OCI-LY7 (cell line): ENCODE data around the gene CCL1. TPM values are rescaled to one million over a fixed set of nuclear protein-coding genes. Genes with fewer than 3 reads are reported as not detected.

Source experiments
- BruUV-seq: library from RNA; stranded (reverse); fragments of 400-500 nt; replicated peaks from 2 replicates; lab custom pipeline; 2021; lab: Mats Ljungman, UMichigan
- CTCF ChIA-PET: fragments of 300-600 bp; sonication (Branson Sonifier 250); formaldehyde crosslinking; loops from one replicate; lab custom pipeline; 2022; ENCODE audit warnings: antibody characterized with exemption; ENCODE audit not compliant: unreplicated experiment; lab: Charles Lee
- POLR2A ChIA-PET: fragments of 300-600 bp; sonication (Branson Sonifier 250); formaldehyde crosslinking; loops from one replicate; lab custom pipeline; 2022; ENCODE audit warnings: antibody characterized with exemption; lab: Charles Lee
- DNase-seq: peaks from one replicate; pipeline ENCODE4 v3.0.0-alpha.2; 2015; ENCODE audit warnings: low spot score
- H2AFZ ChIP-seq: fragments of 200-600 bp; sonication (generic), shearing (Covaris generic); 2 replicates; pipeline ENCODE4 v1.6.1; 2014; ENCODE audit warnings: mild to moderate bottlenecking, antibody characterized with exemption, low read length, moderate library complexity
- H3K27ac ChIP-seq: fragments of 200-600 bp; sonication (generic); 2 replicates; pipeline ENCODE4 v1.5.1; 2014; ENCODE audit warnings: mixed run types, low read depth, mild to moderate bottlenecking, moderate library complexity, low read length, inconsistent platforms; ENCODE audit not compliant: poor library complexity, severe bottlenecking
- H3K36me3 ChIP-seq: fragments of 200-600 bp; sonication (generic); 2 replicates; pipeline ENCODE4 v1.6.1; 2014; ENCODE audit warnings: mild to moderate bottlenecking, antibody characterized with exemption, low read length, moderate library complexity, mixed read lengths; ENCODE audit not compliant: insufficient read depth
- H3K4me1 ChIP-seq: fragments of 200-600 bp; sonication (generic); 2 replicates; pipeline ENCODE4 v1.5.1; 2014; ENCODE audit warnings: mild to moderate bottlenecking, low read length; ENCODE audit not compliant: insufficient read depth, poor library complexity, severe bottlenecking
- H3K4me2 ChIP-seq: fragments of 200-600 bp; sonication (generic); 2 replicates; pipeline ENCODE4 v1.6.1; 2014; ENCODE audit warnings: mild to moderate bottlenecking, low read length
- H3K4me3 ChIP-seq: fragments of 200-600 bp; sonication (generic); 2 replicates; pipeline ENCODE4 v1.5.1; 2014; ENCODE audit warnings: mild to moderate bottlenecking, low read depth, low read length; ENCODE audit not compliant: poor library complexity, severe bottlenecking
- H3K79me2 ChIP-seq: fragments of 200-600 bp; sonication (generic); 2 replicates; pipeline ENCODE4 v1.6.1; 2016; ENCODE audit warnings: low read depth, mild to moderate bottlenecking, low read length, moderate library complexity, mixed read lengths; ENCODE audit not compliant: insufficient read depth
- H3K9me2 ChIP-seq: fragments of 200-600 bp; sonication (generic); 2 replicates; pipeline ENCODE4 v1.6.1; 2016; ENCODE audit warnings: mild to moderate bottlenecking, low read length, mixed read lengths; ENCODE audit not compliant: insufficient read depth
- H3K9me3 ChIP-seq: fragments of 200-600 bp; sonication (generic); 2 replicates; pipeline ENCODE4 v1.6.1; 2014; ENCODE audit warnings: mild to moderate bottlenecking, mixed run types, low read length, mixed read lengths
- H4K20me1 ChIP-seq: fragments of 200-600 bp; sonication (generic); 2 replicates; pipeline ENCODE4 v1.6.1; 2014; ENCODE audit warnings: mild to moderate bottlenecking, antibody characterized with exemption, low read length, moderate library complexity, mixed read lengths; ENCODE audit not compliant: insufficient read depth
- CTCF ChIP-seq: fragments of 200-600 bp; sonication (generic); conservative IDR thresholded peaks from 2 replicates; pipeline ENCODE4 v1.5.1; 2014; ENCODE audit warnings: mild to moderate bottlenecking, antibody characterized with exemption, low read length, moderate library complexity, mixed read lengths
- EZH2phosphoT487 ChIP-seq: fragments of 200-600 bp; sonication (generic); IDR thresholded peaks from 2 replicates; pipeline ENCODE4 v1.6.1; 2018; ENCODE audit warnings: low read depth, borderline replicate concordance, mild to moderate bottlenecking, mixed run types, antibody characterized with exemption, low read length, moderate library complexity, mixed read lengths
- intact Hi-C: fragments of 100-400 bp; cut with micrococcal nuclease; formaldehyde crosslinking; loops from one replicate; pipeline ENCODE4 v1.10.0; 2022; ENCODE audit not compliant: unreplicated experiment
- total RNA-seq, 2 experiments: library from RNA; depleted of rRNA in 1 of 2; stranded (reverse); fragments of >200 nt in 1 of 2; shearing (Covaris generic) in 1 of 2; gene quantifications; 2 replicates each; pipeline ENCODE4 v1.2.3, GENCODE V29; 2014 to 2022

The CCL1 gene
- total RNA-seq, 2 experiments from 2014 or later, result not detected

GRCh38 chr17:34411646-34412421 is 48.8 kb upstream of the CCL1 start:
- Histone ChIP-seq H2AFZ (no peak overlapping the region), H3K4me3 (no peak overlapping the region), H3K9me2 (no peaks in the 10 kb centered on the region), H3K4me2 (no peak overlapping the region), H3K27ac (no peak overlapping the region), H3K79me2 (no peaks in the 10 kb centered on the region), H3K9me3 (no peaks in the 10 kb centered on the region), H3K36me3 (no peaks in the 10 kb centered on the region), H3K4me1 (no peaks in the 10 kb centered on the region), H4K20me1 (no peaks in the 10 kb centered on the region)
- ChIA-PET POLR2A (interaction anchor here (0.6 to 1.1 kb wide), 3 partner anchors 10 to 579 kb away, joined by 3 to 8 read pairs (median 3); no protein-coding TSS in a partner anchor), CTCF (no interaction called here)
- no peak for TF ChIP-seq CTCF
- no peak for TF ChIP-seq EZH2phosphoT487
- intact Hi-C loops, result no loop called here
- no TSS peak for BruUV-seq
- no peak for DNase-seq

GRCh38 chr17:34409352-34409751 is 46.3 kb upstream of the CCL1 start:
- no peak overlapping the region for H3K4me3 ChIP-seq

GRCh38 chr17:34408439-34408838 is 45.4 kb upstream of the CCL1 start:
- H3K79me2 ChIP-seq, result no peaks in the 10 kb centered on the region
- H3K4me3 ChIP-seq, result no peak overlapping the region
- H3K36me3 ChIP-seq, result no peaks in the 10 kb centered on the region
- no peaks in the 10 kb centered on the region for H3K9me3 ChIP-seq
- no peaks in the 10 kb centered on the region for H3K4me1 ChIP-seq
- ChIA-PET POLR2A (no interaction called here), CTCF (no interaction called here)
- intact Hi-C loops, result no loop called here
- no peak for DNase-seq
- no peak overlapping the region for H2AFZ ChIP-seq
- H3K9me2 ChIP-seq, result no peaks in the 10 kb centered on the region
- no peaks in the 10 kb centered on the region for H4K20me1 ChIP-seq
- TF ChIP-seq EZH2phosphoT487 (no peak), CTCF (no peak)
- H3K27ac ChIP-seq, result no peak overlapping the region
- no TSS peak for BruUV-seq
- H3K4me2 ChIP-seq, result no peak overlapping the region

More at GRCh38 chr17:34409352-34409751, 46.3 kb upstream of the CCL1 start:
- Histone ChIP-seq H2AFZ (no peak overlapping the region), H3K4me1 (no peaks in the 10 kb centered on the region), H3K79me2 (no peaks in the 10 kb centered on the region), H3K9me2 (no peaks in the 10 kb centered on the region), H3K9me3 (no peaks in the 10 kb centered on the region), H3K4me2 (no peak overlapping the region), H3K27ac (no peak overlapping the region), H3K36me3 (no peaks in the 10 kb centered on the region), H4K20me1 (no peaks in the 10 kb centered on the region)
- no TSS peak for BruUV-seq
- intact Hi-C loops, result no loop called here
- DNase-seq, result no peak
- no peak for TF ChIP-seq EZH2phosphoT487
- ChIA-PET POLR2A (interaction anchor here (0.7 kb wide), 1 partner anchor 25 kb away, joined by 3 read pairs; no protein-coding TSS in a partner anchor), CTCF (no interaction called here)
